SK-N-SH (cell line): ENCODE measurements around the gene CDH4.

ENCODE experiments used
- CTCF ChIP-seq: fragments of 200-600 bp; sonication (generic); IDR thresholded peaks from 2 replicates; pipeline ENCODE4 v1.6.1; 2017; ENCODE audit warnings: antibody characterized with exemption, mild to moderate bottlenecking, moderate library complexity
- EP300 ChIP-seq, 2 experiments: IDR thresholded peaks; 2 replicates each; pipeline versions ENCODE4 v1.4.0 to v1.6.1; 2012; ENCODE audit warnings: borderline replicate concordance in 1 of 2, low read depth in 1 of 2, low read length in 1 of 2
- FOXM1 ChIP-seq: IDR thresholded peaks from 2 replicates; pipeline ENCODE4 v1.4.0; 2012; ENCODE audit warnings: low read depth, mild to moderate bottlenecking
- POLR2AphosphoS5 ChIP-seq: IDR thresholded peaks from 2 replicates; pipeline ENCODE4 v1.6.1; 2012; ENCODE audit warnings: low read depth, low read length
- RAD21 ChIP-seq: IDR thresholded peaks from 2 replicates; pipeline ENCODE4 v1.6.1; 2012; ENCODE audit warnings: mild to moderate bottlenecking, low read length
- SMC3 ChIP-seq: IDR thresholded peaks from 2 replicates; pipeline ENCODE4 v1.6.1; 2012; ENCODE audit warnings: low read depth, low read length, improper control_type of control experiment

- no peak for TF ChIP-seq POLR2AphosphoS5
- no peak for TF ChIP-seq CTCF
- no peak for TF ChIP-seq SMC3
- no peak for TF ChIP-seq RAD21
- TF ChIP-seq FOXM1, result no peak
- TF ChIP-seq EP300 (IDR thresholded peaks at IDR 0.05; ENCODE audit: borderline replicate concordance in 1 of 2, low read depth in 1 of 2, low read length in 1 of 2), result no peak
Measured at GRCh38 chr20:61855286-61855685, 603.2 kb downstream of the CDH4 start.
